HUES64 (cell line): ENCODE results near the gene SPDYE2.
"Not testable (repeated sequence)": the region's sequence is repeated elsewhere in the genome, so short reads cannot be mapped to it uniquely, and the experiment has no call there.

ENCODE experiments used
- H3K27ac ChIP-seq: 2 replicates; pipeline ENCODE4 v1.7.0; 2013; ENCODE audit warnings: low read depth, low read length, inconsistent platforms
- H3K27me3 ChIP-seq: 2 replicates; pipeline ENCODE4 v1.6.1; 2013; ENCODE audit warnings: mild to moderate bottlenecking, low read length; ENCODE audit not compliant: insufficient read depth
- H3K36me3 ChIP-seq: 2 replicates; pipeline ENCODE4 v1.6.1; 2013; ENCODE audit warnings: mild to moderate bottlenecking, low read length; ENCODE audit not compliant: insufficient read depth
- H3K4me1 ChIP-seq: 2 replicates; pipeline ENCODE4 v1.6.1; 2013; ENCODE audit warnings: mild to moderate bottlenecking, low read length, moderate library complexity; ENCODE audit not compliant: insufficient read depth
- H3K4me3 ChIP-seq: 2 replicates; pipeline ENCODE4 v1.5.1; 2013; ENCODE audit warnings: mild to moderate bottlenecking, low read length, moderate library complexity
- H3K9ac ChIP-seq: 2 replicates; pipeline ENCODE4 v1.6.1; 2013; ENCODE audit warnings: mild to moderate bottlenecking, low read depth, low read length
- H3K9me3 ChIP-seq: 2 replicates; pipeline ENCODE4 v1.6.1; 2013; ENCODE audit warnings: low read depth, low read length; ENCODE audit not compliant: insufficient read depth
- WGBS: fragments of 150-250, 120-280 bp; methylation state at CpG from one replicate; pipeline ENCODE4 v1.1.7; 2013; ENCODE audit warnings: missing lambda C conversion rate; 5-methylcytosine and 5-hydroxymethylcytosine counted together

The SPDYE2 gene

DNA sequence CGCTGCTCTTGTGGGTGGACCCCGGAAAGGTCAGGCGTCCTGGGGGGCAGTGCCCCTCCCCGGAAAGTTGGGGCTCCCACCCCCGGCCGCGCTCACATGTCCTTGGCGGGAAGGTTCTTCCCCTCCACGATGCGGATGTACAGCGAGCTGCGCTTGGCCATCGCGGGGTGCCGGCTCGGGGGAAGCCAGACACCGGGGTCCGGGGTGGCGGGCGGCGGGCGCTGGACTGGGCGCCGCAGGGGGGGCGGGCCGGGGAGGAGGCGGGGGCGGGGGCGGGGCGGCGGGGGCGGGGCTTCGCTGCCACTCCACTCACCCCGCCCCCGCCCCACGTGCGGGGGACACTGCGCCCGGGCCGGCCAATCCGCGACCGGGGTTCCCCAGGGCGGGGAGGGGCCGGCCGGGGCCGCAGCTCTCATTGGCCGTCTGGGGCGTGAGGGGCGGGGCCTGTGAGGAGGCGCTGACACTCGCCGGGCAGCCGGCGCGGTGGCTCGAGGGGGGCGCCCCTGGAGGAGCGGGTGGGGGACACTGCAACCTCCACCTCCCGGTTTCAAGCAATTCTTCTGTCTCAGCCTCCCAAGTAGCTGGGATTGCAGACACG, 33.4 kb upstream of the SPDYE2 start, which contains the start of gene RASA4B:
TSS of gene RASA4B (minus strand) at position 228 of the 598 bp plus-strand sequence. CDS start at position 161, 67 bp downstream.
- H3K36me3 ChIP-seq, H3K4me3 ChIP-seq, H3K9ac ChIP-seq, H3K27ac ChIP-seq, H3K27me3 ChIP-seq, H3K9me3 ChIP-seq, H3K4me1 ChIP-seq: not testable (repeated sequence)
- no CpG with 5 or more reads among the region's 61 CpGs for WGBS

DNA sequence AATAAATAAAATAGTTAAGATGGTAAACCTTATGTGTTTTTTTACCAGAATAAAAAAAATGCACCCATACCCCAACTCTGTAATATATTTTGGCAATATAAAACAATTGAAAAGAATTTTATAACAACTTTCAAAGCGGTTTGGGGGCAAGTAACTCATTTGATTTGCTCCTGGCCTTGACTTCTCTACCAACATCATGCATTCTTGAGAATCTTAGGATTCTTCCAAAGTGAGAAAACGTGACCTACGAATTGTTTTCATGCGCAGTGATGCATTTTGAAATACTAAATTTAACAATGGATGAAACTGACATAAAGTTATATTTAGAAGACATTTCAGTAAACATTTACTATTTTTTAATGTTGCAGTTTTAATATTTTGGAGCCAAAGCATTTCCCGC, 30.2 kb upstream of the SPDYE2 start:
- not testable (repeated sequence) for H3K27ac ChIP-seq, H3K27me3 ChIP-seq, H3K4me3 ChIP-seq, H3K36me3 ChIP-seq, H3K4me1 ChIP-seq, H3K9ac ChIP-seq, H3K9me3 ChIP-seq
- WGBS: no CpG with 5 or more reads among the region's 5 CpGs

DNA sequence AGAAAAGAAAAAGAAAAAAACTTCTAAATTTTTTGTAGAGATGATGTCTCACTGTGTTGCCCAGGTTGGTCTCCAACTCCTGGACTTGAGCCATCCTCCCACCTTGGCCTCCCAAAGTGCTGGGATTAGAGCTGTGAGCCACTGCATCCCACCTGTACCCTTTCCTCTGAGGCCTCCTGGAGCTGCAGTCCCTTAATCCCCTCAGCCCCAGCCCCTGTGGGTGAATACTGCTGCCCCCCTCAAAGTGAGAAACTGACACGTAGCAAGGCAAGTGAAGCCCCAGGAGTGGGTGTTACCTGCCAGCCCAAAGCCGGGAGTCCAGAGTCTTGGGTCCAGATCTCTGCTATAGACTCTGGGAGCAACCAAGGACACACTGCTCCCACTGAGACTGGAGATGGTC, 26.2 kb upstream of the SPDYE2 start:
- no CpG with 5 or more reads among the region's 2 CpGs for WGBS
- not testable (repeated sequence) for H3K9me3 ChIP-seq, H3K4me3 ChIP-seq, H3K9ac ChIP-seq, H3K27me3 ChIP-seq, H3K27ac ChIP-seq, H3K4me1 ChIP-seq, H3K36me3 ChIP-seq

DNA sequence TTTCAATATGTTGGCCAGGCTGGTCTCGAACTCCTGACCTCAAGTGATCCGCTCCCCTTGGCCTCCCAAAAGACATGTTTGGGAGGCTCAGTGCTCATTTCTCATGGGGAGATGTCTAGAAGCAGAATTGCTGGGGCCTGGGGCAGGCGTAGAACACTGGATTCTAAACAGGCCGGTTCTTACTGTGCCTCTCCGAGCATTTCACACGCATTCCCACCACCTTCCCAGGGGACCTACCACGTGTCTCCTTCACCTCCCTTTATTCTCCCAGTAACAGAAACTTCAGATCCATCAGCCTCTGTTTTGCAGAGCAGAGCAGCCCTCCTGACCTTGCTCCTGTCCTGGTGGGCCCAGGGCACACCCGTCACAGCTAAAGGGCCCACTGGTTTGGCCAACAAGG, 23.8 kb upstream of the SPDYE2 start:
- not testable (repeated sequence) for H3K27me3 ChIP-seq, H3K9me3 ChIP-seq, H3K9ac ChIP-seq, H3K4me3 ChIP-seq, H3K27ac ChIP-seq, H3K36me3 ChIP-seq, H3K4me1 ChIP-seq
- 76% methylated on average over 1 of the region's 8 CpGs for WGBS

DNA sequence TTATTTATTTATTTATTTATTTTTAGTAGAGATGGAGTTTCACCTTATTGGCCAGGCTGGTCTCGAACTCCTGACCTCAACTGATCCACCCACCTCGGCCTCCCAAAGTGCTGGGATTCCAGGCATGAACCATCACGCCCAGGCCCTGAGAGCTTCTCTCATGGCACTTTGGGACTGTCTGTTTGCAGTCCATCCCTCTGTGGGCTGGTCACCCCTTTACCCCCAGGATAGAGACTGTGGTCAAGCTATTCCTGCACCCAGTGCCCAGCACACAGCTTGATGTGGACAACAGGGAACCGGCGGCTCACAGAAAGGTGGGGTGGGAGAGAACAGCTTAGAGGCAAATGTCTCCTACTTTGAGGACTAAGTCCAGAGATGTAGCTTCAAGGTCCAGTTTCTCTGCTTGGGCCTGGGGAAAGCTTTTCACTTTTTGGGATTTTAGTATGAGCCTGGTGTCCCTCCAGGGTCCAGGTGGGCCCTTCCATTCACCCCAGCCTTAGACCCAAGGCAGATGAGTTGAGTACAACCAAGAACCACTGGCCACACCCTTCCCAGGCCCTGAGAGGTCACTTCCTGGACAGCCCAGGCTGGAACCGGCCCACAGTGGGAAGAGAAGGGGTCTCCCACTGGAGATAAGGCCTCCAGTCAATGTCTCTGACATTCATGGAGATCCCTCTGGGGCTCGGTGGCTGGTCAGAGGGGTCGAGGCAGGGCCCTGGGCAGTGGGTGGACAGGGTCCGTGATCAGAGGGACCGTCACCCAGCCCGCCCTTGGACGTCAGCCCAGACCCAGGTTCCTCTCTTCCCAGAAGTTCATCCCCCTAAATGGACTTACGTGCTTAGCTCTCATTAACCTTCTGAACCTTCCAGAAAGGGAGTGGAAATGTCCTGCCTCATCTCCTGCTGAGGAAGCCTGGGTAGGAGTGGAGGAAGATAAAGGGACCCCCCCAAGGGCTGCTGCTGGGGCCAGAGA, 22.9 kb upstream of the SPDYE2 start:
- H3K27ac ChIP-seq, H3K27me3 ChIP-seq: not testable (repeated sequence)

DNA sequence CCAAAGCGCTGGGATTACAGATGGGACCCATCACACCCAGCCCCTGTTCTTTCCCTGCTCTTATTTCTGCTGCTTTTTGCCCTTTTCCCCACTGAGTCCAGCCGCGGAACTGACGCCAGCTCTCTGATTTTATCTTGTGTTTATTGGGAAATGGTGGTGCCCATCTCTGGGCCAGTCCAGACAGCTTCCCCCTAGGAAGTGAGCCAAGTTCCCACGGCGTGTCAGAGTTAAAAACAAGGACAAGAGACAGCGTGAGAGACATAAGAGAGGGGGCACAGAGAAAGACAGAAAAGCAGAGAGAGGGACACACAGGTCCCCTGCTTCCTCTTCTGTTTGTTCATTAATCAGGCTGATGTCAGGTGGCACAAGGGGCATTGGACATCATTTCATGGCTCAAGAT, 19.4 kb upstream of the SPDYE2 start:
- not testable (repeated sequence) for H3K9ac ChIP-seq, H3K36me3 ChIP-seq, H3K27ac ChIP-seq, H3K4me1 ChIP-seq, H3K9me3 ChIP-seq, H3K4me3 ChIP-seq, H3K27me3 ChIP-seq
- no CpG with 5 or more reads among the region's 7 CpGs for WGBS

More for the DNA sequence above, 22.9 kb upstream of the SPDYE2 start:
- not testable (repeated sequence) for H3K9ac ChIP-seq, H3K36me3 ChIP-seq, H3K4me1 ChIP-seq, H3K4me3 ChIP-seq, H3K9me3 ChIP-seq
- WGBS: no CpG with 5 or more reads among the region's 13 CpGs

DNA sequence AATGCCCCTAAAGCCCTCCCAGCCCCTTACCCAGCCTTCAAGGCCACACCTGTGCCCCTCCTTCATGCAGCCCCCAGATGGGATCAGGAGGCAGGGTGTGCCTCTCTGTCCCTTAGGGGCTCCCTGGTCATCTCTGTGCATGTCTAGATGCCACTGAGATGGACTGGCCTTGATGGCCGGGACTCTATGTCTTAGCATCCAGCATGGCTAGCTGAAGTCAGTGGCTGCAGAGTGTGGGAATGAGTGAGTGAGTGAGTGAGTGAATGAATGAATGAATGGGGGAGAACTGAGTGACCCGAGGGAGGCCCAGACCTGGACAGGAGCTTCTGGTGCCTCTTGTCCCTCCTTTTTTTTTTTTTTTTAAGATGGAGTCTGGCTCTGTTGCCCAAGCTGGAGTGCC, 18.9 kb upstream of the SPDYE2 start:
- not testable (repeated sequence) for H3K27me3 ChIP-seq, H3K4me1 ChIP-seq, H3K9ac ChIP-seq, H3K4me3 ChIP-seq, H3K9me3 ChIP-seq, H3K36me3 ChIP-seq, H3K27ac ChIP-seq
- WGBS: 84% methylated on average over 2 of the region's 2 CpGs

DNA sequence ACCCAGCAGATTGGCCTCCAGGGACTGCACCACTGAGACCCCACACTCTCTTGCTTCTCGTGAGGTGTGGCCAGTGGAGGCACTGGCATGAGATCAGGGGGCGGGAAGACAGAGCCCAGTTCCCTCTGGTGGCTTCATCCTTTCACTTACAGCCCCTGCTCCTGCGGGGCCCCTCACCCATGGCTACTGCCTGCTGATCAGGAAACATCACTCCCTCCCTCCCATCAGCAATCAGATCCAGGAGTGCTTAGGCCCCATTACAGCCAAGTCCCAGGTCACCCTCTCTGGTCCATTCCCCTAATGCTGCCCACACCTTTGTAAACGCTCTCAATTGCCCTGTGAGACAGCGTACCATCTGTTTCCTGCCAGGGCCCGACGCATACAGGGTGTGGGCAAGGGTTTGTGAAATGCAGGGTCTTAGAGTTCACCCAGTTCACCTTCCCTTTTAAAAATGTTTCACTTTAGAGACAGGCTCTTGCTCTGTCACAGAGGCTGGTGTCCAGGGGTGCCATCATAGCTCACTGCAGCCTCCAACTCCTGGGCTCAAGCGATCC, 15.9 kb upstream of the SPDYE2 start:
- H3K4me1 ChIP-seq, H3K36me3 ChIP-seq, H3K9ac ChIP-seq, H3K4me3 ChIP-seq, H3K27me3 ChIP-seq, H3K27ac ChIP-seq, H3K9me3 ChIP-seq: not testable (repeated sequence)
- WGBS: no CpG with 5 or more reads among the region's 8 CpGs

DNA sequence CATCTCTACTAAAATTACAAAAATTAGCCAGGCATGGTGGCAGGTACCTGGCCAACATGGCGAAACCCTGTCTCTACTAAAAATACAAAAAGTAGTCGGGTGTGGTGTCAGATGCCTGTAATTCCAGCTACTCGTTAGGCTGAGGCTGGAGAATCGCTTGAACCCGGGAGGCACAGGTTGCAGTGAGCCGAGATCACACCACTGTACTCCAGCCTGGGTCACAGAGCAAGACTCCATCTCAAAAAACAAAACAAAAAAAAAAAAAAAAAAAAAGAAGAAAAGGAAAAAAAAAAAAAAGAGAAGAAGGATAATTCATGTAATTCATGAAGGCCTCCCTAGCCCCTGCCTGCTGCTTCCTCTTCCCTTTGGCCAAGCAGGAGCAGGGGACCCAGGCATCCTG, 10.4 kb upstream of the SPDYE2 start:
- not testable (repeated sequence) for H3K9ac ChIP-seq, H3K4me3 ChIP-seq, H3K4me1 ChIP-seq, H3K9me3 ChIP-seq, H3K27ac ChIP-seq, H3K27me3 ChIP-seq, H3K36me3 ChIP-seq
- 91% methylated on average over 4 of the region's 6 CpGs for WGBS

DNA sequence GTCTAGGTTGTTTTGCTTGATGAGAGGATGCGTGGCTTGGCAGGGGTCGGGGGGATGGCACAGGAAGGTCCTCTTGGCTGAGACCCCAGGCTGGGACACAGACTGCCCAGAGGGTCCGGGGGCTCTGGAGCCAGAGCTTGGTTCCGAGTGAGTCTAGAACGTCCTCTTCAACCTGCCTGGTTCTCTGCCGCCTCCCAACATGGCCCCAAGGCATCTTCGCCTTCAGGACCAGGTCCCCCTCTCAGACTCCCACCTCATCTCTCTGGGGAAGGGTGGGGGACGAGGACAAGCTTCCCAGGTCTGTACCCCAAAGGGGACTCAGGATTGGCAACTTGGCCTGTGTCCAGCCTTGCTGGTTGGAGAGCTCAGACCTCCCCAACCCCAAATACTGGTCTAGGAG, 8.9 kb upstream of the SPDYE2 start:
- H3K4me1 ChIP-seq, H3K9ac ChIP-seq, H3K27ac ChIP-seq, H3K36me3 ChIP-seq, H3K9me3 ChIP-seq, H3K4me3 ChIP-seq, H3K27me3 ChIP-seq: not testable (repeated sequence)
- no CpG with 5 or more reads among the region's 8 CpGs for WGBS

DNA sequence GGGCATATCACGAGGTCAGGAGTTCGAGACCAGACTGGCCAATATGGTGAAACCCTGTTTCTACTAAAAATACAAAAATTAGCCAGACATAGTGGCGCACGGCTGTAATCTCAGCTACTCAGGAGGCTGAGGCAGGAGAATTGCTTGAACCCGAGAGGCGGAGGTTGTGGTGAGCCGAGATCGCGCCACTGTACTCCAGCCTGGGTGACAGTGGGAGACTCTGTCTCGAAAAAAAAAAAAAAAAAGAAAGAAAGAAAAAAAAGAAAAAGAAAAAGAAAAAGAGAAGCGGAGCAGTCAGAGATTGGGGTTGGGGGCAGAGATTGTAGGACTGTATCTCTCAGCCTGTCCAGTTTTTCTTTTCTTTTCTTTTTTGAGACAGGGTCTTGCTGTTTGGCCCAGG, 8.3 kb upstream of the SPDYE2 start:
- not testable (repeated sequence) for H3K27ac ChIP-seq, H3K4me1 ChIP-seq, H3K27me3 ChIP-seq, H3K4me3 ChIP-seq, H3K9ac ChIP-seq, H3K9me3 ChIP-seq, H3K36me3 ChIP-seq
- WGBS: 97% methylated on average over 6 of the region's 11 CpGs
